OCI-LY3 (cell line): ENCODE data around the gene DNM3.

Experiments used
- CTCF ChIP-seq: fragments of 200-600, 300-600 bp; sonication (generic); IDR thresholded peaks from 2 replicates; pipeline ENCODE4 v1.5.1; 2014; ENCODE audit warnings: antibody characterized with exemption, low read length, low read depth
- EZH2phosphoT487 ChIP-seq: fragments of 200-600 bp; shearing (Covaris generic); IDR thresholded peaks from 2 replicates; pipeline ENCODE4 v1.6.1; 2018; ENCODE audit warnings: antibody characterized with exemption, mixed run types, low read depth

GRCh38 chr1:172293429-172293828 is 452.1 kb downstream of the DNM3 start:
- TF ChIP-seq CTCF (no peak), EZH2phosphoT487 (no peak)
